Neural cell (in vitro differentiated cells): Measurements from ENCODE around the gene PTPRU.

ENCODE experiments used
- RAD21 ChIP-seq: fragments of 450-650 bp; conservative IDR thresholded peaks from 2 replicates; pipeline ENCODE4 v1.6.1; 2014; ENCODE audit warnings: antibody characterized with exemption, mild to moderate bottlenecking, moderate library complexity
- TAF1 ChIP-seq: IDR thresholded peaks from 2 replicates; pipeline ENCODE4 v1.6.1; 2012; ENCODE audit warnings: low read depth

GRCh38 chr1:29237129-29237821, 953 bp downstream of the PTPRU start:
- TF ChIP-seq RAD21, result peak; percentile 13
- no peak for TF ChIP-seq TAF1
